BJ (cell line): ENCODE data around the gene NAA15. TPM values are rescaled to one million over a fixed set of nuclear protein-coding genes. Genes with fewer than 3 reads are reported as not detected.
"Not testable (repeated sequence)": the region's sequence is repeated elsewhere in the genome, so short reads cannot be mapped to it uniquely, and the experiment has no call there.

Source experiments
- CTCF ChIA-PET: fragments of 350-600 bp; formaldehyde crosslinking; extraction: SDS; loops from one replicate; lab custom pipeline; 2021; ENCODE audit warnings: antibody characterized with exemption, inconsistent platforms; lab: Yijun Ruan, JAX
- POLR2A ChIA-PET: fragments of 300-600 bp; sonication (Branson Sonifier 250); formaldehyde crosslinking; extraction: SDS; loops from one replicate; lab custom pipeline; 2021; ENCODE audit warnings: antibody characterized with exemption; lab: Charles Lee
- DNase-seq: peaks from one replicate; pipeline ENCODE4 v3.0.0-alpha.2; 2011; ENCODE audit warnings: low read depth
- H3K27me3 ChIP-seq: 2 replicates; pipeline ENCODE4 v1.6.0; 2011; ENCODE audit warnings: low read length; ENCODE audit not compliant: control insufficient read depth, insufficient read depth
- H3K36me3 ChIP-seq: 2 replicates; pipeline ENCODE4 v1.5.1; 2011; ENCODE audit warnings: low read length; ENCODE audit not compliant: control insufficient read depth, insufficient read depth
- H3K4me3 ChIP-seq: 2 replicates; pipeline ENCODE4 v1.5.1; 2011; ENCODE audit warnings: low read depth, mild to moderate bottlenecking, control low read depth, low read length
- polyA minus RNA-seq: library from RNA; depleted of rRNA, polyadenylated mRNA; stranded (reverse); fragments of >200 nt; gene quantifications from 2 replicates; pipeline ENCODE4 v1.2.3, GENCODE V29; 2011; rRNA and poly(A)+ RNA removed
- polyA plus RNA-seq: library from polyadenylated mRNA; depleted of rRNA; stranded (reverse); fragments of >200 nt; gene quantifications from 2 replicates; pipeline ENCODE4 v1.2.3, GENCODE V29; 2011; rRNA removed
- TF ChIP-seq, protein P1 (sequence below): IDR thresholded peaks from 2 replicates; pipeline ENCODE4 v1.5.1; 2011; ENCODE audit warnings: low read depth, mild to moderate bottlenecking, control low read depth, inconsistent platforms, low read length, moderate library complexity; ENCODE audit not compliant: insufficient read depth

The NAA15 gene
- 5.3 and 15.0 TPM in 2 replicates for polyA plus RNA-seq
- polyA minus RNA-seq, result 7.3 and 9.0 TPM in 2 replicates

DNA sequence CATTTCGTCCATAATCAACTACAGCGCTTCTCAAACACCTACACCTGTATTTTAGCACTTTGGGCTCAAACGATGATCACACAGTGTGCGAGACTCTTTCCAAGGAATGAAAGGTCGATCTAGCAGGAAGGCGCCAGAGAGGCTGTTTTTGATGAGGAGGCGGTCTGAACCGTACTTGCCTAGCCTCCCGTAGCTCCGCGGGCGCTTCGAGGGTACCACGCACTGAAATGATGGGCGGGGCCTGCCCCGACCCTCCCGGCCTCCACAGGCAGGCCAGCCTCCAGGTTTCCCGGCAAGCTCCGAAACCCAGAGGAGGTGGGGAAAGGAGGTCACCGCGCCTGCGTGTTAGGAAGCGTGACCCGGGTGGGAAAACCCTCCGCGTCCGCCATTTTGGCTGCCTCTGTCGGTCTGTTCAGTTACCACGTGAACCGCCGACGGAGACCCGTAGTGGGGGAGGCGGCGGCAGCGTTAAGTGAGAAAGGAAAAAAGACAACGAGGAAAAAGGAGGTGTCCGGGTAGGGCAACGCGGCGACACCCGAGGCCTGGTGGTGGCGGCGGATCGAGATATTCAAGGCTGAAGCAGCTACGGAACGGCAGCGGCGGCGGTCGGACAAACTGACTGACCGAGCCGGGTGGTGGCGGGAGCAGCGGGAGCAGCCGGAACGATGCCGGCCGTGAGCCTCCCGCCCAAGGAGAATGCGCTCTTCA lies at the start of gene NAA15:
Gene NAA15, plus strand, starts transcription at position 393 of the 708 bp plus-strand sequence. Its CDS starts 273 bp downstream, at position 666.
- Histone ChIP-seq H3K27me3 (no peaks in the 10 kb centered on the region), H3K36me3 (no peaks in the 10 kb centered on the region), H3K4me3 (peak within 1 kb of the TSS; percentile 87)
- ChIA-PET POLR2A (interaction anchor here (0.6 kb wide), 3 partner anchors 8 to 20 kb away, joined by 3 to 9 read pairs (median 4); no protein-coding TSS in a partner anchor), CTCF (interaction anchor here (1.0 to 2.5 kb wide), 8 partner anchors 11 to 121 kb away, joined by 3 to 13 read pairs (median 4); partner anchors contain the start of gene MGARP)
- peak; percentile 82 for DNase-seq
- TF ChIP-seq, protein P1, sequence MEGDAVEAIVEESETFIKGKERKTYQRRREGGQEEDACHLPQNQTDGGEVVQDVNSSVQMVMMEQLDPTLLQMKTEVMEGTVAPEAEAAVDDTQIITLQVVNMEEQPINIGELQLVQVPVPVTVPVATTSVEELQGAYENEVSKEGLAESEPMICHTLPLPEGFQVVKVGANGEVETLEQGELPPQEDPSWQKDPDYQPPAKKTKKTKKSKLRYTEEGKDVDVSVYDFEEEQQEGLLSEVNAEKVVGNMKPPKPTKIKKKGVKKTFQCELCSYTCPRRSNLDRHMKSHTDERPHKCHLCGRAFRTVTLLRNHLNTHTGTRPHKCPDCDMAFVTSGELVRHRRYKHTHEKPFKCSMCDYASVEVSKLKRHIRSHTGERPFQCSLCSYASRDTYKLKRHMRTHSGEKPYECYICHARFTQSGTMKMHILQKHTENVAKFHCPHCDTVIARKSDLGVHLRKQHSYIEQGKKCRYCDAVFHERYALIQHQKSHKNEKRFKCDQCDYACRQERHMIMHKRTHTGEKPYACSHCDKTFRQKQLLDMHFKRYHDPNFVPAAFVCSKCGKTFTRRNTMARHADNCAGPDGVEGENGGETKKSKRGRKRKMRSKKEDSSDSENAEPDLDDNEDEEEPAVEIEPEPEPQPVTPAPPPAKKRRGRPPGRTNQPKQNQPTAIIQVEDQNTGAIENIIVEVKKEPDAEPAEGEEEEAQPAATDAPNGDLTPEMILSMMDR, result no peak

DNA sequence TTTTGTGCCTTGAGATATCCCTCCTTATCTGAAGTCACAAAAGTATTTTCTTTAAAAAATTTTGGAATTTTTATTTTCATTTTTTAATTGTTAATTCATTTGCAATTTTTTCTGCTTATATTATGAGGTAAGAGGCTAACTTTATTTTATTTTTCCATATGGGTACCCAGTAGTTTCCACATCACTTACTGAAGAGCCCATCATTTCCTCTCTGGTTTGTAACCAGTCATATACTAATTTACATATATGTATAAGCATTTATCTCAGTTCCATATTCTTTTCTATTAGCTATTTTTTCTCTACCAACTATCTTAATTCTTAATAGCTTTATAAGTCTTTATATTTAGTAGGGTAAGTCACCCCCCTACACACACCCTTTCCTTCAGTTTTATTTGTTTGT lies 48.3 kb upstream of the NAA15 start:
- CTCF ChIA-PET, result interaction anchor here (2.0 kb wide), 1 partner anchor 9 kb away, joined by 9 read pairs; no protein-coding TSS in a partner anchor
- H3K4me3 ChIP-seq, result no peak overlapping the region
- no peaks in the 10 kb centered on the region for H3K27me3 ChIP-seq
- no peaks in the 10 kb centered on the region for H3K36me3 ChIP-seq
- TF ChIP-seq, protein P1, result no peak
- POLR2A ChIA-PET, result no interaction called here
- no peak for DNase-seq

DNA sequence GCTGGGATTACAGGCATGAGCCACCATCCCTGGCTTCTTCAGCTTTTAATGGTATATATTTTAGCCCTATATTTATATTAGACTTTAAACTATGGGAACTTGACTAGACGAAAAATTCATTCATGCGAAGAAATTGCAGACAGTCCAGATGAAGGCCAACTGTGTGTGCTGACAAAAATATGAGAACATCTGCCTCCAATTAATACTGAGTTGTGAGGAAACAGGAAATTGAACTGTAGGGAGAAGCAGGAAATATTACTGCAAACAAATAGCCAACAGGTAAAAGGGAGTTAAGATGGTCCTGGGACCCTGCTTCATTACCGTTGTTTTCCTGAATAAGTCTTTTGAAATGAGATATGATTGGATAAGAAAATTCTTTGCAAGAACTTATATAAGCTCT lies 47.6 kb upstream of the NAA15 start:
- no peaks in the 10 kb centered on the region for H3K36me3 ChIP-seq
- ChIA-PET CTCF (interaction anchor here (0.9 to 2.0 kb wide), 3 partner anchors 10 to 224 kb away, joined by 3 to 9 read pairs (median 3); no protein-coding TSS in a partner anchor), POLR2A (no interaction called here)
- TF ChIP-seq, protein P1, result no peak
- no peaks in the 10 kb centered on the region for H3K27me3 ChIP-seq
- peak; percentile 37 for DNase-seq
- no peak overlapping the region for H3K4me3 ChIP-seq

DNA sequence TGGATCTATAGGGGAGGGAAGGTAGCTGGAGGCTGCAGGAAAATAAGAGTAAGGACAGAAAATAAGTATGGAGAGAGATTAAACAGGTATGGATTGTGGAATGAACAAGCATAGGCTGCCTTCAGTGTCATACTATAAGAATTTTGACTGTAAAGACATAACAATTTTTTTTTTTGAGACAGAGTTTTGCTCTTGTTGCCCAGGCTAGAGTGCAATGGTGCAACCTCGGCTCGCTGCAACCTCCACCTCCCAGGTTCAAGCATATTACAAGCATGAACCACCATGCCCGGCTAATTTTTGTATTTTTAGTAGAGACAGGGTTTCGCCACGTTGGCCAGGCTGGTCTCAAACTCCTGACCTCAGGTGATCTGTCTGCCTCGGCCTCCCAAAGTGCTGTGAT lies 45.7 kb upstream of the NAA15 start:
- H3K27me3 ChIP-seq, H3K36me3 ChIP-seq, DNase-seq, H3K4me3 ChIP-seq: not testable (repeated sequence)
- ChIA-PET CTCF (interaction anchor here (0.7 to 1.0 kb wide), 2 partner anchors 26 to 61 kb away, joined by 3 read pairs; no protein-coding TSS in a partner anchor), POLR2A (interaction anchor here (0.7 kb wide), 1 partner anchor 12 kb away, joined by 4 read pairs; no protein-coding TSS in a partner anchor)

DNA sequence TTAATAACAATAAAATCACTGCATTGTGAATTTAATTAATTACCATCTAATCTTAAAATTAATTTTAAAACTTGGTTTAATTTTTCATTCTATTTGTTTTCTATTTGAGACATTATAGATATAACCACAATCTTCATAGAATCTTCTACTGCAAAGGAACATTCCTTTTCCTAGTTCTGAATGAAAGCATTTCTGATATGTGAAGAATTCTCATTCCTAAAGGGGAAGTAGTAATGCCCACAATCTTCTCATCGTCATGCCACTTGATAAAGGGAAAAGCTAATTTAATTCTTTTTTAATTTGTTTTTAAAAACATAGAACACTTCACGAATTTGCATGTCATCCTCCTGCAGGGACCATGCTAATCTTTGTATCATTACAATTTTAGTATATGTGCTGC lies 45.0 kb upstream of the NAA15 start:
- ChIA-PET CTCF (interaction anchor here (0.8 to 1.1 kb wide), 3 partner anchors 20 to 29 kb away, joined by 3 to 4 read pairs (median 3); no protein-coding TSS in a partner anchor), POLR2A (interaction anchor here (0.7 kb wide), 2 partner anchors 13 to 62 kb away, joined by 3 to 4 read pairs; no protein-coding TSS in a partner anchor)

More for the DNA sequence above, 45.0 kb upstream of the NAA15 start:
- Histone ChIP-seq H3K4me3 (no peak overlapping the region), H3K36me3 (no peaks in the 10 kb centered on the region), H3K27me3 (no peaks in the 10 kb centered on the region)
- TF ChIP-seq, protein P1, result no peak
- no peak for DNase-seq
